Gastrocnemius medialis (tissue), 4 donors: ENCODE results near the gene FYN. TPM values are rescaled to one million over a fixed set of nuclear protein-coding genes. Genes with fewer than 3 reads are reported as not detected.

Experiments used
- ATAC-seq, 2 donors: fragments of 150-250 bp; one replicate each; pipeline ENCODE4 v1.9.1; 2016
- DNase-seq, 2 donors: peaks; one replicate each; pipeline ENCODE4 v3.0.0-alpha.2; 2019
- H3K27ac ChIP-seq, 4 donors: fragments of 200-600 bp; sonication (generic); 1 replicate in 1 of 4; 2 replicates in 3 of 4; pipeline ENCODE4 v1.5.1; 2016 to 2018; ENCODE audit warnings: mild to moderate bottlenecking in 2 of 4, moderate library complexity in 1 of 4
- H3K27me3 ChIP-seq, 3 donors: fragments of 200-600 bp; sonication (generic) in 2 of 3; 1 replicate in 1 of 3; 2 replicates in 2 of 3; pipeline versions ENCODE4 v1.5.1 to v1.6.0; 2016 to 2019; ENCODE audit warnings: mild to moderate bottlenecking in 1 of 3, moderate library complexity in 1 of 3
- H3K36me3 ChIP-seq, 2 donors: fragments of 200-600 bp; sonication (generic) in 1 of 2; one replicate each; pipeline ENCODE4 v1.5.1; 2017 to 2018
- H3K4me1 ChIP-seq, 2 donors: fragments of 200-600 bp; sonication (generic) in 1 of 2; one replicate each; pipeline ENCODE4 v1.5.1; 2016 to 2017; ENCODE audit warnings: mild to moderate bottlenecking in 2 of 2
- H3K4me3 ChIP-seq, 4 donors: fragments of 200-600 bp; sonication (generic) in 3 of 4; 1 replicate in 1 of 4; 2 replicates in 3 of 4; pipeline ENCODE4 v1.5.1; 2016 to 2019; ENCODE audit warnings: mild to moderate bottlenecking in 2 of 4
- H3K9me3 ChIP-seq, 3 donors: fragments of 200-600 bp; sonication (generic) in 2 of 3; 1 replicate in 1 of 3; 2 replicates in 2 of 3; pipeline ENCODE4 v1.5.1; 2016 to 2019
- POLR2A ChIP-seq, 2 donors: fragments of 450-650 bp; IDR thresholded peaks; one replicate each; pipeline ENCODE4 v1.6.1; 2017; ENCODE audit warnings: antibody characterized with exemption in 2 of 2, mild to moderate bottlenecking in 2 of 2, moderate library complexity in 2 of 2
- in situ Hi-C, 4 donors: fragments of 200-750 bp; cut with MboI; loops; one replicate each; pipeline versions ENCODE4 v1.15.0 to v1.8.0; 2017; ENCODE audit warnings: low sequenced_read_pairs in 4 of 4
- intact Hi-C: fragments of 100-400 bp; cut with DNase I; formaldehyde crosslinking; loops from one replicate; pipeline ENCODE4 v1.15.1; 2023; ENCODE audit warnings: low total_unique reads
- total RNA-seq, 4 donors: library from RNA; depleted of rRNA; stranded (reverse); fragments of >200 nt; gene quantifications; one replicate each; pipeline versions ENCODE4 v1.1.0 to v1.2.3, GENCODE V29; 2016
- TF ChIP-seq, protein P1 (sequence below), 5 experiments: fragments of 450-650 bp in 3 of 5; fragments of 200-600 bp in 2 of 5; sonication (generic) in 2 of 5; IDR thresholded peaks in 4 of 5; conservative IDR thresholded peaks in 1 of 5; 1 replicate in 4 of 5; 2 replicates in 1 of 5; pipeline ENCODE4 v1.5.1; 2016 to 2019; ENCODE audit warnings: antibody characterized with exemption in 5 of 5, mild to moderate bottlenecking in 3 of 5, moderate library complexity in 3 of 5

FYN gene
- total RNA-seq, 4 donors from 2014 or later: 9.2 to 36.8 (median 17.0) TPM

DNA sequence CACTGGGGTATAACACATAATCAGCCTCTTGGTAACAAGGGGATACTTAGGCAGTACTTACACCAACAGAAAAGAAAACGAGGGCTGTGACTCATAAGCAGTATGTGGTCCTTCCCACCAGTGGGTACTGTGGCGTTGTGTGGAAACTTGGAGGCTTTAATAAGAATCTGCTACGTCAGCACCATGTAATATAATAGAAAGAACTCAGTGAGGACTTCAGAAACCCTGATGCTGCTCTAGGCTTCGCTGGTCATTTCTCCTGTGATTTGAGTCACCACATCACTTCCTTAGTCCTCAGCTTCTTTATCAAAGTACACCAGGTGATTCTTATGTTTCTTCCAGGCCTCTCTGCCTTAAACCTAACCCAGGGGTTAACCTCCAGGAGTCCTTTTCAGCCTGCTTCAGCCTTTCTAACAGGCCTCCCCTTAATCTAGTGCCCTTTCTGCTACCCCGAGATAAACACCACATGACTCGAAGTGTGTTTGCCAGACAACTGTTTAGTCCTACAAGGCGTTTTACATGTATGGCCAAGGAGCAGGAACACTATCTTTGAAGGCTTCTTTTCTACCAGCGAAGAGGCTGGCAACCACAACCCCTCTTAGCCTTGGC, 68.5 kb downstream of the FYN start:
- TF ChIP-seq POLR2A (IDR thresholded peaks at IDR 0.05): no peak
- TF ChIP-seq, protein P1, sequence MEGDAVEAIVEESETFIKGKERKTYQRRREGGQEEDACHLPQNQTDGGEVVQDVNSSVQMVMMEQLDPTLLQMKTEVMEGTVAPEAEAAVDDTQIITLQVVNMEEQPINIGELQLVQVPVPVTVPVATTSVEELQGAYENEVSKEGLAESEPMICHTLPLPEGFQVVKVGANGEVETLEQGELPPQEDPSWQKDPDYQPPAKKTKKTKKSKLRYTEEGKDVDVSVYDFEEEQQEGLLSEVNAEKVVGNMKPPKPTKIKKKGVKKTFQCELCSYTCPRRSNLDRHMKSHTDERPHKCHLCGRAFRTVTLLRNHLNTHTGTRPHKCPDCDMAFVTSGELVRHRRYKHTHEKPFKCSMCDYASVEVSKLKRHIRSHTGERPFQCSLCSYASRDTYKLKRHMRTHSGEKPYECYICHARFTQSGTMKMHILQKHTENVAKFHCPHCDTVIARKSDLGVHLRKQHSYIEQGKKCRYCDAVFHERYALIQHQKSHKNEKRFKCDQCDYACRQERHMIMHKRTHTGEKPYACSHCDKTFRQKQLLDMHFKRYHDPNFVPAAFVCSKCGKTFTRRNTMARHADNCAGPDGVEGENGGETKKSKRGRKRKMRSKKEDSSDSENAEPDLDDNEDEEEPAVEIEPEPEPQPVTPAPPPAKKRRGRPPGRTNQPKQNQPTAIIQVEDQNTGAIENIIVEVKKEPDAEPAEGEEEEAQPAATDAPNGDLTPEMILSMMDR (IDR thresholded peaks at IDR 0.05 in 4 of 5, conservative IDR thresholded peaks at IDR 0.05 in 1 of 5): no peak
- ATAC-seq (peak; percentile 41 to 43), DNase-seq (no peak)
- Histone ChIP-seq H3K27ac (peak overlapping the region; percentile 20 to 61 (median 40)), H3K4me1 (peaks cover 0 to 20% of the 10 kb centered on the region in 2 donors), H3K4me3 (no peak overlapping the region), H3K36me3 (no peaks in the 10 kb centered on the region), H3K9me3 (no peaks in the 10 kb centered on the region), H3K27me3 (no peaks in the 10 kb centered on the region)
- in situ Hi-C loops (no loop called here), intact Hi-C loops (no loop called here)

DNA sequence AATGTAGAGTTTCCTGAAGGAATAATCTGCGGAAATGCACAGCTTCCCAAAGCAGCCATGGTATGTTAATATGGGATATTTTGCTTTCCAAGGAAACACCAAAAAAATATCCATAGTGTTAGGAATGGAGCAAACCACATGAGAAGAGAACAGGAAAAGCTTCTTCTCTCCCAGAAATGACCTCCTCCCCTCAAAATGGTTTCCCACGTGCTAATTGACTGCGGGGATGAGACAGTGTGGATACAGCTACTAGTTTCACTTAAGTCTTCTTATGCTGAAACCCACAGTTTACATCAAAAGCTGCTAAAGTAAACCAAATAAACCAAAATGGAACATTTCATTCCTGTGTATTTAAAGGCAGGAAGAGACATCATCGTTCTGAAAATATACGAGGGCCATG, 69.4 kb downstream of the FYN start:
- ATAC-seq (no peak), DNase-seq (no peak)
- Histone ChIP-seq H3K27ac (peak overlapping the region in 3 of 4 donors; percentile 34 to 61 (median 46)), H3K4me1 (peaks cover 0 to 20% of the 10 kb centered on the region in 2 donors), H3K27me3 (no peaks in the 10 kb centered on the region), H3K36me3 (no peaks in the 10 kb centered on the region), H3K9me3 (no peaks in the 10 kb centered on the region), H3K4me3 (no peak overlapping the region)
- intact Hi-C loops (no loop called here), in situ Hi-C loops (no loop called here)
- TF ChIP-seq, protein P1 (IDR thresholded peaks at IDR 0.05 in 4 of 5, conservative IDR thresholded peaks at IDR 0.05 in 1 of 5): no peak
- no peak for TF ChIP-seq POLR2A (IDR thresholded peaks at IDR 0.05)

DNA sequence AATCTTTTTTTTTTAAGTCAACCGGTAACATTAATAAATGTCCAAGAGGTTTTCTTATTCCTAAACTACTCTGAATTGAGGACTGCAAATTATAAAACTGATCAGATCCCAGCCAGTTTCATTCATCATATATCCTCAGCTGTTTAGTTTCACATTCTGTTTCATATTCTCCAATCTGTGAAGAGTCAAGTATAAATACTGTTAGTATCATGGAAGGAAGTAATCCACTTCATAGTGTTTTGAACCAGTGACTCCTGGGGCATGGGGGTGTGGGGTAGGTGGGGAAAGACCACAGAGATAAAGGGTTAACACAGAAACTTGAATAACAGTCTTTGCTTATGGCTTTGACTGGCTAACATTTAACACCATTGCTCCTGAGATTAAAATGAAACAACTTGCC, 69.9 kb downstream of the FYN start:
- Histone ChIP-seq H3K4me1 (peaks cover 0 to 20% of the 10 kb centered on the region in 2 donors), H3K36me3 (no peaks in the 10 kb centered on the region), H3K27ac (peak overlapping the region in 3 of 4 donors; percentile 34 to 61 (median 46)), H3K27me3 (no peaks in the 10 kb centered on the region), H3K4me3 (no peak overlapping the region), H3K9me3 (no peaks in the 10 kb centered on the region)
- ATAC-seq (no peak), DNase-seq (no peak)
- in situ Hi-C loops (no loop called here), intact Hi-C loops (no loop called here)
- TF ChIP-seq POLR2A (IDR thresholded peaks at IDR 0.05): no peak

GRCh38 chr6:111802720-111803330, 70.4 kb downstream of the FYN start:
- no peaks in the 10 kb centered on the region for H3K36me3 ChIP-seq
- H3K4me1 ChIP-seq: peaks cover 0 to 20% of the 10 kb centered on the region in 2 donors
- H3K27ac ChIP-seq: peak overlapping the region in 3 of 4 donors; percentile 34 to 61 (median 46)
- in situ Hi-C loops (no loop called here), intact Hi-C loops (no loop called here)
- DNase-seq (no peak), ATAC-seq (peak; percentile 32 to 36)
- no peaks in the 10 kb centered on the region for H3K27me3 ChIP-seq
- TF ChIP-seq POLR2A (IDR thresholded peaks at IDR 0.05): no peak
- TF ChIP-seq, protein P1 (IDR thresholded peaks at IDR 0.05 in 4 of 5, conservative IDR thresholded peaks at IDR 0.05 in 1 of 5): no peak
- H3K4me3 ChIP-seq: no peak overlapping the region
- no peaks in the 10 kb centered on the region for H3K9me3 ChIP-seq

DNA sequence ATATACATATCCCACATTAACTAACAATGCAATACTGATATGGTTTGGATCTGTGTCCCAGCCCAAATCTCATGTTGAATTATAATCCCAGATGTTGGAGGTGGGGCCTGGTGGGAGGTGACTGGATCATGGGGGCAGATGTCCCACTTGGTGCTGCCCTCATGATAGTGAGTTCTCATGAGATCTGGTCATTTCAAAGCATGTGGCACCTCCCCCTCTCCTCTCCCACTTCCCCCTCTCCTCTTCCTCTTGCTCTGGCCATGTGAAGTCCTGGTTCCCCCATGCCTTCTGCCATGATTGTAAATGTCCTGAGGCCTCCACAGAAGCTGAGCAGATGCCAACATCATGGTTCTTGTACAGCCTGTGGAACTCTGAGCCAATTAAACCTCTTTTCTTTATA, 71.2 kb downstream of the FYN start:
- intact Hi-C loops (no loop called here), in situ Hi-C loops (no loop called here)
- DNase-seq: no peak
- no peaks in the 10 kb centered on the region for H3K36me3 ChIP-seq
- H3K4me1 ChIP-seq: peaks cover 0 to 20% of the 10 kb centered on the region in 2 donors
- TF ChIP-seq, protein P1 (IDR thresholded peaks at IDR 0.05 in 4 of 5, conservative IDR thresholded peaks at IDR 0.05 in 1 of 5): no peak
- no peak for TF ChIP-seq POLR2A (IDR thresholded peaks at IDR 0.05)
- no peak overlapping the region for H3K27ac ChIP-seq
- no peak overlapping the region for H3K4me3 ChIP-seq
- H3K9me3 ChIP-seq: no peaks in the 10 kb centered on the region
- no peak for ATAC-seq
- no peaks in the 10 kb centered on the region for H3K27me3 ChIP-seq
